MM.1S (cell line): Measurements from ENCODE around the gene DCUN1D1.

Experiments
- CTCF ChIP-seq: fragments of 300-600 bp; sonication (generic); IDR thresholded peaks from 2 replicates; pipeline ENCODE4 v1.5.1; 2016; ENCODE audit warnings: antibody characterized with exemption, low read length, mixed read lengths
- EZH2 ChIP-seq: fragments of 300-600 bp; sonication (generic); optimal IDR thresholded peaks from 2 replicates; pipeline ENCODE3; 2017; ENCODE audit warnings: low read depth, mild to moderate bottlenecking, antibody characterized with exemption, low read length, mixed read lengths
- EZH2phosphoT487 ChIP-seq: fragments of 300-600 bp; sonication (generic); IDR thresholded peaks from 2 replicates; pipeline ENCODE4 v1.6.1; 2018; ENCODE audit warnings: antibody characterized with exemption, low read length

- TF ChIP-seq CTCF: no peak
- no peak for TF ChIP-seq EZH2phosphoT487
- no peak for TF ChIP-seq EZH2
Observed at GRCh38 chr3:182935803-182936202, 44.5 kb downstream of the DCUN1D1 start.
